GM18498 (cell line): ENCODE measurements around the gene ZBTB25.
A peak's percentile ranks its signal among the peaks of the same experiment; 100 is the strongest.
"Not testable (repeated sequence)": the region's sequence is repeated elsewhere in the genome, so short reads cannot be mapped to it uniquely, and the experiment has no call there.

ENCODE experiments used
- ATAC-seq: cut with Tn5 transposase; IDR thresholded peaks from one replicate; pipeline ENCODE4 v1.9.1; 2021; ENCODE audit warnings: mild to moderate bottlenecking, moderate library complexity; ENCODE audit not compliant: unreplicated experiment

ZBTB25 gene

GRCh38 chr14:64503434-64504309 lies at the start of gene ZBTB25:
ZBTB25 (minus strand) TSS chr14:64503838; CDS start chr14:64490533, 13,305 bp downstream.
- ATAC-seq, result peak; percentile 68

GRCh38 chr14:64550621-64551333 lies 47.1 kb upstream of the ZBTB25 start:
- ATAC-seq, result no peak

DNA sequence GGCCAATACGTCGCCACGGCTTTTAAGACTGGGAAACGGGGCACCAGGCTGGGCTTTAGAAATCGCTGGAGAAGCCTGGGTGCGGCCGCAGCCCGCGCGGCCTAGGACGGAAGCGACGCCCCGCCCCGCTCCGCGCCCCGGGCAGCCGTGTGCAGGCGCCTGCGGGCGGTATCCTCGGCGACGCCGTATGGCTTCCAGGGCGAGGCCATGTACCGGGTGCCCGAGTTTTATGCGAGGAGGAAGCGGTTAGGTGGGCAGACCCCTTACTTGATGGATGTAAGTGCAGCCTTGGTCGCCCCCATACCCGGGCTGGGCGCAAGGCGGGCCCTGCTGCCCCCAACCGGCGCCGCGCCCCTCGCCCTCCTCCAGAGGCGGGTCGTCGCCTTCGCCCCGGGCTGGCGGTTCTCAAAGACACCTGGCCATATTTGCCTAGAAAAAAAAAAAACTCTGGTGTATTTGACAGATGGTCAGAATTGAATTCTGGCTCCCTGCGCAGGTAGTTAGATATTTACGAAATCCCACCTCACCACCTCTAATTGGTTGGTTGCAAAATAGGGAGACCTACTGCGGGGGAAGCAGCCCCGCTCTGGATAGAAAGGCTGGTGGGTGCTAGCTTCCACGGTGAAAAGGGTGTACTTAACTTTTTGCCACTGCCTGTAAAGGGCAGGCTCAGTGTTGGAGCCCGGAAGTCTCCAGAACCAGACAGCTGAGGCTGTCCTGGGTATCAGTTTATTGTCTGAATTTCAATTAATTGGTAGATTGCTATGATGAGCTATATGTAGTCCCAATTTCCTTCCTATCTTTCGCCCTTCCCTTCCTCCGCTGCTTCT lies 46.4 kb upstream of the ZBTB25 start, which contains the start of gene PPP1R36:
PPP1R36 (plus strand) TSS at position 171 of the 830 bp plus-strand sequence; CDS start at position 208, 37 bp downstream.
- no peak for ATAC-seq

- ATAC-seq, result no peak
These were observed 45.4 kb upstream of the ZBTB25 start for GRCh38 chr14:64549016-64549415.

DNA sequence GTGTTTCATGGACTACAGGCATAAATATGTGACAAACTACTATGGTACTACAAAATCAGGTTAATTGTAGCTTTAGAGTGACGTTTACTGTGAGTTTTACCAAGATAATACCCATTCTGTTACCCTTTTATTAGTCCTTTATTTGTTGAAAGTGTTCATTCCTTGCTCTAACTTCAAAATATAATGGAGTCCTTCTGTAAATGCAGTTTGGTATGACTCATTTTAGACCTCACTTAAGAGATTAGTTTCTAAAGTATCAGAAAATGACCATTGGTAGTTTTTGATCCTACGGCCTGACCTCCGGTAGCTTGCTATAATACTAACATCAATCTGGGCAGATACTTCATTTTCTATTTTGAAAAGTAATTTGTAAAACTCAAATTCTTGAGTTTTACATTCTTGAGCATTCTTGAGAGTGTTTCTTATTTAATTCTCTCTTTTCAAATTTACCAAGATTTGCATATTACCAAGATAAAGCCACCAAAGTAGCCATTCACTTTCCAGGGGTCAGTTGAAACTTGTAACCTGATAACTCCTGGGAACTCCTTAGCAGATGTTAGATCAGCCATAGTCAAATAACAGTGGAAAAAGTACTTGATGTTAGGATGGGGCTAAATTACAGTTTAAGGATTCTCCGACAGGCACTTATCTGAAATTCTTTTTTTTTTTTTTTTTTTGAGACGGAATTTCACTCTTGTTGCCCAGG lies 41.1 kb upstream of the ZBTB25 start:
- no peak for ATAC-seq

- ATAC-seq, result no peak
These were observed 39.2 kb upstream of the ZBTB25 start for GRCh38 chr14:64542836-64543201.

- no peak for ATAC-seq
These were observed 38.6 kb upstream of the ZBTB25 start for GRCh38 chr14:64541972-64542835.

GRCh38 chr14:64541261-64541971 lies 37.8 kb upstream of the ZBTB25 start:
- no peak for ATAC-seq

DNA sequence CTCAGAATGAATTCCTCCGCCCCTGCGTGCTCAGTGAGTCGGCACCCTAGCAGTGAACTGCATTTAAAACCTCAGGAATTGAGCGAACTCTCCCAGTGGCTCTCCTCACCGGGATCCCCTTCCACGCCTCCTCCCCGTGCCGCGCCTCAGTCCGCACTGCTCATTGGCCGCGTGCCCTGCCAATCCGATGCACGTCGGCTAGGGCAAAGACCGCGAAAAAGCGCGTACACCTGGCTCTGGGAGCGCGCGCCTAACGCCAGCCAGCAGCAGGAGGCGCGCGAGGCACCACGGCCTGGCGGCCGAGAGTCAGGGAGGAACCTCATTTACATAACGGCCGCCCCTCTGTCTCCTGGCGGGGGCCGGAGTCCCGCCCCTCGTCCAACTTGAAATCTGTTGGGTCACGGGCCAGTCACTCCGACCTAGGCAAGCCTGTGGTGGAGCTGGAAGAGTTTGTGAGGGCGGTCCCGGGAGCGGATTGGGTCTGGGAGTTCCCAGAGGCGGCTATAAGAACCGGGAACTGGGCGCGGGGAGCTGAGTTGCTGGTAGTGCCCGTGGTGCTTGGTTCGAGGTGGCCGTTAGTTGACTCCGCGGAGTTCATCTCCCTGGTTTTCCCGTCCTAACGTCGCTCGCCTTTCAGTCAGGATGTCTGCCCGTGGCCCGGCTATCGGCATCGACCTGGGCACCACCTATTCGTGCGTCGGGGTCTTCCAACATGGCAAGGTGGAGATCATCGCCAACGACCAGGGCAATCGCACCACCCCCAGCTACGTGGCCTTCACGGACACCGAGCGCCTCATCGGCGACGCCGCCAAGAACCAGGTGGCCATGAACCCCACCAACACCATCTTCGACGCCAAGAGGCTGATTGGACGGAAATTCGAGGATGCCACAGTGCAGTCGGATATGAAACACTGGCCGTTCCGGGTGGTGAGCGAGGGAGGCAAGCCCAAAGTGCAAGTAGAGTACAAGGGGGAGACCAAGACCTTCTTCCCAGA lies 36.9 kb upstream of the ZBTB25 start, which contains the start of gene HSPA2:
HSPA2 (plus strand) TSS at position 534 of the 995 bp plus-strand sequence; CDS start at position 643, 109 bp downstream.
- ATAC-seq, result peak; percentile 94

- no peak for ATAC-seq
These were observed 33.0 kb upstream of the ZBTB25 start for GRCh38 chr14:64536488-64537245.

- no peak for ATAC-seq
These were observed 27.9 kb upstream of the ZBTB25 start for GRCh38 chr14:64531567-64531966.

- no peak for ATAC-seq
These were observed 21.7 kb upstream of the ZBTB25 start for GRCh38 chr14:64525354-64525753.

GRCh38 chr14:64522591-64523355 lies 19.1 kb upstream of the ZBTB25 start:
- ATAC-seq, result no peak

DNA sequence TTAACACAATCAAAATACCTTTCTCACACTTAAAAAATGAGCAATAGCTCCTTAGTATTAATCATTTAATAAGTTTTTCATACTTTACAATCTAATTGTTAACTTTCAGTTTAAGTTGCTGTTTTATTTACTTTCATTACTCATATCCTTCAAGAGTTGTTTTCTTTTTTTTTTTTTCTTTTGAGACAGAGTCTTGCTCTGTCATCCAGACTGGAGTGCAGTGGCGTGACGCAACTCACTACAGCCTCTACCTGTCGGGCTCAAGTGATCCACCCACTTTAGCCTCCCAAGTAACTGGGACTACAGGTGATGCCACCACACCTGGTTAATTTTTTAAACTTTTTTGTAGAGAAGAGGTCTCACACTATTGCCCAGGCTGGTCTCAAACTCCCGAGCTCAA lies 17.1 kb upstream of the ZBTB25 start:
- ATAC-seq, result no peak

GRCh38 chr14:64518229-64518628 lies 14.6 kb upstream of the ZBTB25 start:
- no peak for ATAC-seq

DNA sequence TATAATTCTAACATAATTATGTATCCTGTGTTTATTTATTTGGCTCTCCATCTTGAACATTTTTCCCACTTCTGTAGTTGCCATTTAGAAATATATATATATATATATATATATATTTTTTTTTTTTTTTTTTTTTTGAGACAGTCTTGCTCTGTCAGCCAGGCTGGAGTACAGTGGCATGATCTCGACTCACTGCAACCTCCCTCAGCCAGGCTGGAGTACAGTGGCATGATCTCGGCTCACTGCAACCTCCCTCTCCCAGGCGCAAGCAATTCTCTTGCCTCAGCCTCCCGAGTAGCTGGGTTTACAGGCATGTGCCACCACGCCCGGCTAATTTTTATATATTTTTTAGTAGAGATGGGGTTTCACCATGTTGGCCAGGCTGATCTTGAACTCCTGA lies 14.0 kb upstream of the ZBTB25 start:
- ATAC-seq, result not testable (repeated sequence)
